Ascending aorta (tissue), 2 donors: Measurements from ENCODE around the gene FGGY. TPM values are rescaled to one million over a fixed set of nuclear protein-coding genes. Genes with fewer than 3 reads are reported as not detected.

Source experiments
- DNase-seq, 2 donors: peaks; one replicate each; pipeline ENCODE4 v3.0.0-alpha.2; 2019; ENCODE audit warnings: low spot score in 2 of 2
- H3K27ac ChIP-seq, 2 donors: fragments of 200-600 bp; sonication (generic); one replicate each; pipeline ENCODE4 v1.5.1; 2016 to 2017; ENCODE audit warnings: mild to moderate bottlenecking in 1 of 2
- H3K27me3 ChIP-seq: fragments of 200-600 bp; sonication (generic); one replicate; pipeline ENCODE4 v1.5.1; 2017
- H3K36me3 ChIP-seq, 2 donors: fragments of 200-600 bp; sonication (generic); one replicate each; pipeline ENCODE4 v1.5.1; 2016
- H3K4me1 ChIP-seq, 2 donors: fragments of 200-600 bp; sonication (generic); one replicate each; pipeline ENCODE4 v1.5.1; 2016 to 2017; ENCODE audit warnings: mild to moderate bottlenecking in 1 of 2
- H3K4me3 ChIP-seq, 2 donors: fragments of 200-600 bp; sonication (generic); one replicate each; pipeline ENCODE4 v1.5.1; 2016 to 2017; ENCODE audit warnings: mild to moderate bottlenecking in 1 of 2
- H3K9me3 ChIP-seq, 2 donors: fragments of 200-600 bp; sonication (generic); one replicate each; pipeline ENCODE4 v1.5.1; 2016
- CTCF ChIP-seq, 3 experiments: fragments of 200-600 bp in 2 of 3; fragments of 450-650 bp in 1 of 3; sonication (generic) in 2 of 3; IDR thresholded peaks; one replicate each; pipeline ENCODE4 v1.5.1; 2016 to 2019; ENCODE audit warnings: antibody characterized with exemption in 3 of 3, mild to moderate bottlenecking in 1 of 3, moderate library complexity in 1 of 3
- intact Hi-C: fragments of 100-400 bp; cut with DNase I; formaldehyde crosslinking; loops from one replicate; pipeline ENCODE4 v1.15.1; 2023
- total RNA-seq: library from RNA; depleted of rRNA; stranded (reverse); fragments of >200 nt; gene quantifications from one replicate; pipeline ENCODE4 v1.1.0, GENCODE V29; 2016

Gene FGGY
- total RNA-seq, 1 donor from 2014 or later: 7.0 TPM

- no peak for DNase-seq
Measured at GRCh38 chr1:59631561-59632255, 334.8 kb downstream of the FGGY start.

GRCh38 chr1:59635097-59635496, 338.2 kb downstream of the FGGY start:
- Histone ChIP-seq H3K4me3 (no peak overlapping the region), H3K27ac (no peak overlapping the region), H3K9me3 (no peaks in the 10 kb centered on the region), H3K4me1 (no peaks in the 10 kb centered on the region), H3K27me3 (no peaks in the 10 kb centered on the region), H3K36me3 (no peaks in the 10 kb centered on the region)
- no peak for DNase-seq
- TF ChIP-seq CTCF (IDR thresholded peaks at IDR 0.05): no peak
- intact Hi-C loops: no loop called here

More at GRCh38 chr1:59631561-59632255, 334.8 kb downstream of the FGGY start:
- Histone ChIP-seq H3K36me3 (no peaks in the 10 kb centered on the region), H3K4me1 (no peaks in the 10 kb centered on the region), H3K9me3 (no peaks in the 10 kb centered on the region), H3K27ac (no peak overlapping the region), H3K27me3 (no peaks in the 10 kb centered on the region), H3K4me3 (no peak overlapping the region)
- intact Hi-C loops: no loop called here
- TF ChIP-seq CTCF (IDR thresholded peaks at IDR 0.05): no peak

- Histone ChIP-seq H3K4me1 (no peaks in the 10 kb centered on the region), H3K4me3 (no peak overlapping the region), H3K27ac (no peak overlapping the region), H3K36me3 (no peaks in the 10 kb centered on the region), H3K9me3 (no peaks in the 10 kb centered on the region), H3K27me3 (no peaks in the 10 kb centered on the region)
- intact Hi-C loops: no loop called here
- no peak for DNase-seq
- no peak for TF ChIP-seq CTCF (IDR thresholded peaks at IDR 0.05)
Measured at GRCh38 chr1:59638231-59638711, 341.4 kb downstream of the FGGY start.

GRCh38 chr1:59639266-59639665, 342.4 kb downstream of the FGGY start:
- no peaks in the 10 kb centered on the region for H3K4me1 ChIP-seq
- no peak overlapping the region for H3K27ac ChIP-seq
- H3K4me3 ChIP-seq: no peak overlapping the region
- intact Hi-C loops: no loop called here
- no peaks in the 10 kb centered on the region for H3K9me3 ChIP-seq
- H3K36me3 ChIP-seq: no peaks in the 10 kb centered on the region
- no peaks in the 10 kb centered on the region for H3K27me3 ChIP-seq
- no peak for DNase-seq
- TF ChIP-seq CTCF (IDR thresholded peaks at IDR 0.05): no peak

- Histone ChIP-seq H3K36me3 (no peaks in the 10 kb centered on the region), H3K4me1 (no peaks in the 10 kb centered on the region), H3K27me3 (no peaks in the 10 kb centered on the region), H3K4me3 (no peak overlapping the region), H3K9me3 (no peaks in the 10 kb centered on the region), H3K27ac (no peak overlapping the region)
- no peak for DNase-seq
- intact Hi-C loops: no loop called here
- TF ChIP-seq CTCF (IDR thresholded peaks at IDR 0.05): no peak
Measured at GRCh38 chr1:59640851-59641250, 344.0 kb downstream of the FGGY start.
